Hematopoietic multipotent progenitor cell treated with erythropoietin and hydrocortisone succinate and interleukin-3 and kit ligand, for 17 days (in vitro differentiated cells): Measurements from ENCODE around the gene TRIM8.

ENCODE experiments used
- DNase-seq: peaks from one replicate; pipeline ENCODE4 v3.0.0-alpha.2; 2015; ENCODE audit warnings: low spot score

TRIM8 gene

DNA sequence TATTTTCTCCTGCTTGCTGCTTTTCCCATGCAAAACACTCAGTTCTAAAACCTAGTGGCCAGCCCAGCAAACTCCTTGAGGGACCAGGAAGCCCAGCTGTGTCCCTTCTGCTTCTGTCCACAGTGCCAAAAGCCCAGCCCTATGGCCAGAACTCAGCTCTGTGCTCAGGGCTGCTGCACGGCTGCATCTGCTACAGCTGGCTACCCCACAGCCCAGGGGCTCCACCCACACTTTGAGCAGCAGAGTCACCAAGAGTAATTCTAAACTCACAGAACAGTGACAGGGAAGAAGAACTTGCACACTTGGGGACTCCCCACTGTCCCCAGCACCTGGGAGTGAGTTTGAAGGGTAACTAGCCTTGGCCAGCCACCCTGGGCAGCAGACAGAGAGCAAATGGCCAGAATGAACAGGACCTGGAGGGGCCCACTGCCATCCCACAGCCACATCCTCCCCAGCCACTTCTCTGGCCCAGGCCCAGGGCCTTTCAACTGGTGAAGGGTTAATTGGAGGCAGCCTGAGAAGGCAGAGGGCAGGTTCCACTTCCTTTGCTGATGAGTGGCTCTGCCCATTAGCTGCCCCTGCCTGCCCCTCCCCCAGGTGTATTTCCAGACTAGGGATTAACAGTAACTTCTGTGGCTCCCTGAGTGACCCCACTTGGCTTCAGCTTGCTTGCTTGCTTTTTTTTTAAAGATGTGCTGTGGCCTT is 28.1 kb upstream of the TRIM8 start:
- no peak for DNase-seq

- DNase-seq, result no peak
Measured at GRCh38 chr10:102617041-102617440, 27.2 kb upstream of the TRIM8 start.

DNA sequence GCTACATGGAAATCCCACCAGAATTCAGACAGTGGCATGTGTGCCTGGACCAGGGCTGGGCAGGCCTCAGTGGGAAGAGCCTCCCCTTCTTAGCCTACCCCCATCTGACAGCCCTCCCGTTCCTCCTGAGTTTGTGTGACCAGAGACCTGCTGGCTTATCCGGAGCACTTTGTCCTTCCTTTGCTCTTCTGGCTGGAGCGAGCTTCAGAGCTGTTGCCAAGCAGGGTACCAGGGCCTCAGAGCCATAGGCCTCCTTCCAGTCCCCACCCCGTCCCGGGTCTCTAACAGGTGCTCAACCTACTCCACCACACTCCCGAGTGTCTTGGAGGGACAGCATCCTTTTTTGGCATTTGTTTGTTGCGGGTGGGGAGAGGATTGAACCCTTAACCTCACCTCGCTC is 26.5 kb upstream of the TRIM8 start:
- no peak for DNase-seq

- no peak for DNase-seq
Measured at GRCh38 chr10:102619281-102619981, 24.8 kb upstream of the TRIM8 start.

DNA sequence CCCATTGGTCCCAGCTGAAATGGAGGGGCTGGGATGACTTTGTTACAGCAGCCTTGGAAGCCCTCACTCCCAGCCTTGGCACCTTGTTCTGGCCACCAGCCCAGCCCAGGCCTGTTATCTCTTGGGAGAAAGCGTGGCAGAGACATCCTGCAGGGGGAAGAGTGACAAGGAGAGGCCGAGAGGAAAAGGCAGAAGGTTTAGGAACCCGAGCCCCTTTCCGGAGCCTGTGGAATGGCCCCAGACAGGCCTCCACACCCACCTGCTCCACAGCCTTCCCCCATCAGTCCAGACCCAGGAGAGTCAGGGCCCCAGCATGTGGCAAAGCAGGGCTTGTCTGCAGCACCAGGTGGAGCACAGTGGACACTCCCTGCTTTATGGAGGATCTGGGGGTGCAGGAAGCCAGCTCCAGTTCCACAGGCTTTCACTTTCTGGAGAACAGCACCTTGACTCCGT is 24.1 kb upstream of the TRIM8 start:
- no peak for DNase-seq

- no peak for DNase-seq
Measured at GRCh38 chr10:102620591-102621442, 23.5 kb upstream of the TRIM8 start.

GRCh38 chr10:102621443-102622325 is 22.6 kb upstream of the TRIM8 start:
- no peak for DNase-seq

- no peak for DNase-seq
Measured at GRCh38 chr10:102624094-102624493, 20.2 kb upstream of the TRIM8 start.

GRCh38 chr10:102624751-102625645 is 19.3 kb upstream of the TRIM8 start:
- no peak for DNase-seq

GRCh38 chr10:102626026-102626685 is 18.1 kb upstream of the TRIM8 start:
- no peak for DNase-seq

- DNase-seq, result no peak
Measured at GRCh38 chr10:102627291-102627735, 17.0 kb upstream of the TRIM8 start.

GRCh38 chr10:102627736-102628293 is 16.5 kb upstream of the TRIM8 start:
- no peak for DNase-seq

DNA sequence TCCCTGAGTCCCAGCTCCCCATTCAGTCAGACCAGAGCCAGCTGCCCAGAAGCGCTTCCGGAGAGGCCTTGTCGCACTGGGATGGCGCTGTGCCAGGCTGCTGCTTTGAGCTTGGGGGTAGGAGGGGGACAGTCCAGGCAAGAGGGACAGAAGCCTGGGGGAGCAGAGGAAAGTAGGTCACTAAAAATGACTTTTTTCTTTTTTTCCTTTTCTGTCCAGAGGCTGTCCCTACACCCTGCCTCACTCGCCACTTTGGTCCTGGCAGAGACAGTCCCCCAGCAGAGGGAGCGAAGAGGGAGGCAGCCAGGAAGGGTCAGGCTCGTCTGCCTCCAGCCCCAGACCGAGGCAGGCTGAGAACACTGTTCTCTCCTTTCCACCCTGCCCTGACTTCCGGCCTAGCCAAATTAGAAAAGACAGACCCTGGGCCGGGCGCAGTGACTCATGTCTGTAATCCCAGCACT is 15.8 kb upstream of the TRIM8 start:
- DNase-seq, result no peak

DNA sequence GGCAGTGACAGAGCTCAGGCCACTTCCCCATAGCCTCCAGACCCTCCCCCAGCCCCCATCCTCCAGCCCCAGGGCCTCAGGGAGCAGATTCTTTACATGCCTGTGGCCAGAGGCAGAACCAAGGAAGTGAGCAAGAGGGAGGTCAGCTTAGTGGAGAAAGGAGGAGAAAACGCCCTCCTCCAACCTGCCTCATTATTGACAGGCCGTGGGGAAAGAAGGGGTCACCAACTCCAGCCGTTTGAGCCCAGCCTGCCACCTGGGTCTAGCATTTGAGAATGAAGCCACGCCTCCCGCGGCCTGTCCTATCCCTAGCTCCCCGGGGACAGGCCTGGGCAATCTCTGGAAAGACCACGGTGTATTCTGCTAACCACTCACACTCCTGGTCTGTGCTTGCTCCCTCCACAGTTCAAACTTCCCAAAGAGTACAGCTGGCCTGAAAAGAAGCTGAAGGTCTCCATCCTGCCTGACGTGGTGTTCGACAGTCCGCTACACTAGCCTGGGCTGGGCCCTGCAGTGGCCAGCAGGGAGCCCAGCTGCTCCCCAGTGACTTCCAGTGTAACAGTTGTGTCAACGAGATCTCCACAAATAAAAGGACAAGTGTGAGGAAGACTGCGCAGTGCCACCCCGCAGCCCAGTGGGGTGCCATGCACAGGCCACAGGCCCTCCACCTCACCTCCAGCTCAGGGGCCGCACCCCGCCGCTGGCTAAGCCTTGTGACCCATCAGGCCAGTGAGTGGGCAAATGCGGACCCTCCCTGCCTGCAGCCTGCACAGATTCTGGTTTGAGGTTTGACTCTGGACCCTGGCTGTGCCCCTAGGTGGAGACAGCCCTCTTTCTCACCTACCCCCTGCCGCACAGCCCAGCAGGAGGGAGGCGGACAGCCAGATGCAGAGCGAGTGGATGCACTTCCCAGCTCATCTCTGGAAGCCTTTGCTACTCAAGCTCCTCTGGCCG is 14.3 kb upstream of the TRIM8 start:
- no peak for DNase-seq

GRCh38 chr10:102630663-102631062 is 13.6 kb upstream of the TRIM8 start:
- DNase-seq, result no peak

DNA sequence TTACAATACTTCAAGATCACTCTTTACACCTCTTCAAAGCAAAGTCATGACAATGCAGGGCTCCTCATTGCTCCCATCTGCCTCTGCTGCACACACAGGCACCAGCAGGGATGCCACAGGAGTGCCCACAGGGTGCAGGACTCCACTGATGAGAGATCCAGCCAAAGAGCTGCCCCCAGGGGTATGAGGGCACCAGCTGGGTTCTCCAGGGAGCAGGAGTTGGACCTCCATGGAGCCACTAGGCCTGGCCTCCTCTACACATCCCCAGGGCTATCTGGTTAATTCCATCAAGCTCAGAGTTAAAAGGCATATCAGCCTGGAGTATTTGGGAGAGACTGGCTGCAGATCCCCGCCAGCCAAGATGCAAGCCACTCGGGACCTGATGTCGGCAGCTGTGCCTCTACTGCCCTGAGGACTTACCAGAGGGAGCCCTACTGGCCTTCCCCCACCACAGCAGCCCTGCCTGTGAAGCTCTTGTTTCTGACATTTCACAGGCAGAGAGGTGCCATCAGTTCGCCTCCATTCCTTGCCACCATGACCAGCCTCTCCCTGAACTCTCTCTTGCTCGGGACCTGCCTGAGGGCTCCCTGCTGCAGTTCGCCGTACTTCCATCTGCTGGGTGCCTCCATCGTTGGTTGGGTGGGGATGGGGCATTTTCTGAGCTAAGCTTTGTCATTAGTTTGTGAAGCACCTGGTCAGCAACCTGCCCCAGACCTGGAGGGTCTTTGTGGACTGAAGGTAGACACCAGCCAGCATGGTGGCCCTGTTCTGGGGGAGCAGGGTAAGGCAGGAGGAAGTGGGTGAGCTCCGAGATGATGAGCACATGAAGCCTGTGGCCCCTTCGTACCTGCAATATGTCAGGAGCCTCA is 12.5 kb upstream of the TRIM8 start:
- no peak for DNase-seq

DNA sequence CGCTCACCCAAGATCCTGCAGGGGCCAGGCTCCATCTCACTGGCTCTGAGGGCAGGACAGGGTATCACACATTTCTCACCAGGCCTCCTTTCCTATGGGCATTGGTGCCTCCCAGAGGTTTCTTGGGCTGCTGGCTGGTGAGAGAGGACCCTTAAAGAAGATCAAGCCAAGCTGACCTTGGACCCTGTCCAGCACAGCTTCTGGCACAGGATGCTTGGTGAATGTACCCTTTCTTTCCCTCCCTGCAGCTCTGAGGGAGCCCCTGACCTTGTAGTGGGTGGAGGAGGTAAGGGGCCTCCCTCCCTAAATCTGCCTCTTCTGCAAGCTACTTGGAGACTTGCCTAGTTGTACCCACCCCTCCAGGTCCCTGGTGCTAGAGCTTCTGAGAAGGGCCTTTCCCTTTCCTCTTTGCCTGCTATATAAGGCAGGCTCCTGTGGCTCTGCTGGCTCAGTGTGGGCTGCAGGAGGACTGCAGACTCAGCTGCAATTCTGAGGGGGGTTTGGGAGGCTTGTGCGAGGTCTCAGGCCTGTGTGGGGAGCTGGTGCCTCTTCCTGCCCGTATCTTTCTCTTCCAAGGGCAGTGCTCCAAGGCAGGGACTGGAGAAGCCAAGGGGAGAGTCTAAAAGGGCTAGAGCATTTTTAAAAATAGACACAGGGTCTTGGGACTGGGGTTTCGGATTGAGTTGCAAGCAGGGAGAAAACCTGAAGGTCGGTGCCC is 11.7 kb upstream of the TRIM8 start:
- DNase-seq, result no peak
